DLD1 (cell line): ENCODE data around the gene DSCAML1.

ENCODE experiments used
- in situ Hi-C: cut with HindIII; loops from 2 replicates; pipeline ENCODE4 v1.10.0; 2017; ENCODE audit warnings: low sequenced_read_pairs

Gene DSCAML1

GRCh38 chr11:117799634-117800033 is 2.6 kb upstream of the DSCAML1 start:
- in situ Hi-C loops, result loop anchor here (10.0 to 25.0 kb wide), 2 partner anchors 215 to 263 kb away; no protein-coding TSS in a partner anchor

- in situ Hi-C loops, result no loop called here
These were observed 552 bp downstream of the DSCAML1 start for GRCh38 chr11:117796456-117796871.

- in situ Hi-C loops, result no loop called here
These were observed 1.2 kb downstream of the DSCAML1 start for GRCh38 chr11:117795638-117796455.

- in situ Hi-C loops, result no loop called here
These were observed 2.0 kb downstream of the DSCAML1 start for GRCh38 chr11:117794772-117795629.

GRCh38 chr11:117794135-117794534 is 2.9 kb downstream of the DSCAML1 start:
- in situ Hi-C loops, result no loop called here

- in situ Hi-C loops, result no loop called here
These were observed 3.4 kb downstream of the DSCAML1 start for GRCh38 chr11:117793583-117793982.

- in situ Hi-C loops, result no loop called here
These were observed 4.0 kb downstream of the DSCAML1 start for GRCh38 chr11:117792992-117793391.

- in situ Hi-C loops, result no loop called here
These were observed 4.8 kb downstream of the DSCAML1 start for GRCh38 chr11:117792241-117792640.

- in situ Hi-C loops, result no loop called here
These were observed 6.7 kb downstream of the DSCAML1 start for GRCh38 chr11:117790279-117790678.

- in situ Hi-C loops, result no loop called here
These were observed 7.8 kb downstream of the DSCAML1 start for GRCh38 chr11:117789241-117789640.

- in situ Hi-C loops, result no loop called here
These were observed 10.7 kb downstream of the DSCAML1 start for GRCh38 chr11:117786135-117786870.

GRCh38 chr11:117782101-117782500 is 14.9 kb downstream of the DSCAML1 start:
- in situ Hi-C loops, result no loop called here

- in situ Hi-C loops, result no loop called here
These were observed 15.4 kb downstream of the DSCAML1 start for GRCh38 chr11:117781627-117782026.

GRCh38 chr11:117780456-117780855 is 16.6 kb downstream of the DSCAML1 start:
- in situ Hi-C loops, result no loop called here

- in situ Hi-C loops, result no loop called here
These were observed 22.5 kb downstream of the DSCAML1 start for GRCh38 chr11:117774553-117774952.

- in situ Hi-C loops, result no loop called here
These were observed 24.7 kb downstream of the DSCAML1 start for GRCh38 chr11:117772360-117772759.

GRCh38 chr11:117771841-117772240 is 25.2 kb downstream of the DSCAML1 start:
- in situ Hi-C loops, result no loop called here

GRCh38 chr11:117771197-117771596 is 25.8 kb downstream of the DSCAML1 start:
- in situ Hi-C loops, result no loop called here

- in situ Hi-C loops, result no loop called here
These were observed 27.0 kb downstream of the DSCAML1 start for GRCh38 chr11:117770061-117770460.

GRCh38 chr11:117769533-117769932 is 27.5 kb downstream of the DSCAML1 start:
- in situ Hi-C loops, result no loop called here

GRCh38 chr11:117768506-117768905 is 28.5 kb downstream of the DSCAML1 start:
- in situ Hi-C loops, result no loop called here
